ENCODE results near the gene PRTFDC1.
"Not testable (repeated sequence)": the region's sequence is repeated elsewhere in the genome, so short reads cannot be mapped to it uniquely, and the experiment has no call there.

Gene PRTFDC1

GRCh38 chr10:24930427-24930826 is 22.0 kb downstream of the PRTFDC1 start:
- DNase-seq (ENCODE audit: low read depth, low spot score) = no peak

- no peak for DNase-seq (ENCODE audit: low read depth, low spot score)
These were observed 22.5 kb downstream of the PRTFDC1 start for GRCh38 chr10:24929904-24930303.

DNA sequence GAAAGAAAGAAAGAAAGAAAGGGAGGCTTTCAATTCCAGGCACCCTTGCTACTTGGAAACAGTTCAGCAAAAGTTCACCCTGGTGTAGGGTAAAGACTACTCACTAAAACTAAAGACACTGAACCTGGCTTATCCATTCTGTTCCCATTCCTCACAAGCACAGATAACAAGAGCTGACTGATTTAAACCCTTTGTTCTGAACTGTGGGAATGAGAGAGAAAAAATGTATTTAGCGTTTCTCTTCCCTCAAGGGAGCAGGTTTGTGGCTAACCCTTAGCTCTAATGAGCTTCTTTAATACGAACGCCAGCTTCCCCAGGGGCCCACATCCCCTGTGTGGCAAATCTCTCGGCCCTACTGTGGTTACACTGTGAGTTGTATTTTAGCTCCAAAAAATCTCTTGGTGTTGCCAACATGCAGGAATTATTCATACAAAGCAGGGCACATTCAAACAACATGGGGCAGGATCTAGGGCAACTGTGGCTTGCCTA is 23.3 kb downstream of the PRTFDC1 start:
- DNase-seq (ENCODE audit: low read depth, low spot score) = no peak

DNA sequence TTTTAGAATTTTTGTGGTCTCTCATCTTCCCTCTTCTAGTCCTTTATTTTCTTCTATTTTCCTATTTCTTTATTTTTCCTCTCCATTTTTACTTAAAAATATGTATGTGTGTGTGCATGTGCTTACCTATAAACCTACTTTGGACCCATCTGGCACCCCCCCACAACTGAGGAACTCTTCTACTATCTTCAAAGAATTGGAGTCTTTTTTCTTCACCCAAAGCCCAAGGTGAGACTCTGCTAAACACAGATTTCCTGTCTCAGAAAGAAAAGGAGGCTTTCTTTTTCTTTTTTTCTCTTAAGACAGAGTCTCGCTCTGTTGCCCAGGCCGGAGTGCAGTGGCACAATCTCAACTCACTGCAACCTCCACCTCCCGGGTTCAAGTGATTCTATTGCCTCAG is 24.2 kb downstream of the PRTFDC1 start:
- no peak for DNase-seq (ENCODE audit: low read depth, low spot score)

DNA sequence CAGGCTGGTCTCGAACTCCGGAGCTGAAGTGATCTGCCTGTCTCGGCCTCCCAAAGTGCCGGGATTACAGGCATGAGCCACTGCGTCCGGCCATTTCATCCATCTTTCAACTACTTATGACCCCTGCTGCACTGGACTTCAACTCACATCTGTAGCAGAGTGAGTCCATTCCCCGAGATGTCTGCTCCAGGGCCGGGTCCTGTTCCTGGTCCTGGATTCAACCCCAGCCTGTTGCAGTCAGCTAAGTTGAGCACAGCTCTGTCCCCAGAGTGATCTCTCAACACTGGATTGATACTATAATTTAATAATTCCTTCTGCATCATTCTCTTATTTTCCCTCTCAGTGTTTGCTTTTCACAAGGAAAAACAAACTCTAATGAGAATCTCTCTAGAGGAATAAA is 25.8 kb downstream of the PRTFDC1 start:
- no peak for DNase-seq (ENCODE audit: low read depth, low spot score)

DNA sequence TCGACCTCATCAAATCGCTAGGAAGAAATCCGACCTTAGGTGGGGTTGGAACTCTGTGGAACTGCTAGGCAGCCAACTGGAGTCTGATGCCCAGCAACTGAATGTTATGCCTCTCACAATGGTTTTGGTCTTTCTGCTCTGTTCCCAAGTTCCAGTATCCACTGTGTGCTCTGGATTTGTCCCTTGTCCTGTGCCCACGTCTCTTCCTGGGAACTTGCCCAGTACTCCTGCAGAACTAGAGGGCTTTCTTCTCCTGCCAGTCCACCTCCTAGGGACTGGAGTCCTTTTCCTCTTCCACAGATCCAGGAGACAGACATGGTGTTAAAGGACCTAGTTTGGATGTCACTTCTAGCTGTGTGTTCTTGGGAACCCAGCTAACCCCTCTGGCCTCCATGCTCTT is 26.6 kb downstream of the PRTFDC1 start:
- no peak for DNase-seq (ENCODE audit: low read depth, low spot score)

DNA sequence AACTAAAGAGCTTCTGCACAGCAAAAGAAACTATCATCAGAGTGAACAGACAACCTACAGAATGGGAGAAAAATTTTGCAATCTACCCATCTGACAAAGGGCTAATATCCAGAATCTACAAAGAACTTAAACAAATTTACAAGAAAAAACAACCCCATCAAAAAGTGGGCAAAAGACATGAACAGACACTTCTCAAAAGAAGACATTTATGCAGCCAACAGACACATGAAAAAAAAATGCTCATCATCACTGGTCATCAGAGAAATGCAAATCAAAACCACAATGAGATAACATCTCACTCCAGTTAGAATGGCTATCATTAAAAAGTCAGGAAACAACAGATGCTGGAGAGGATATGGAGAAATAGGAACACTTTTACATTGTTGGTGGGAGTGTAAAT is 27.9 kb downstream of the PRTFDC1 start:
- not testable (repeated sequence) for DNase-seq (ENCODE audit: low read depth, low spot score)

DNA sequence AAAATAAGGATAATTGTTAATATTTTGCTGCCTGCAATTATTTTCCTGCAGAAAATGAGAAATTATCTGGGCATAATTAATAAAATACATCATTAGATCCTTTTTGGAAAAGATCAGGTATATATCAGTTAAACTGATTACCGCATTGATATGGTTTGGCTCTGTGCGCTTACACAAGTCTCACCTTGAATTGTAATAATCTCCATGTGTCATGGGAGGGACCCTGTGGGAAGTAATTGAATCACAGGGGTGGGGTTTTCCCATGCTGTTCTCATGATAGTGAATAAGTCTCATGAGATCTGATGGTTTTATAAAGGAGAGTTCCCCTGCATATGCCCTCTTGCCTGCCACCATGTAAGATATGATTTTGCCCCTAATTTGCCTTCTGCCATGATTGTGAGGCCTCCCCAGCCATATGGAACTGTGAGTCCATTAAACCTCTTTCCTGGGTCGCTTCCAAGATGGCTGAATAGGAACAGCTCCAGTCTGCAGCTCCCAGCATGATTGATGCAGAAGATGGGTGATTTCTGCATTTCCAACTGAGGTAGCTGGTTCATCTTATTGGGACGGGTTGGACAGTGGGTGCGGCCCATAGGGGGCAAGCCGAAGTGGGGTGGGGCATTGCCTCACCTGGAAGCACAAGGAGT is 30.1 kb downstream of the PRTFDC1 start:
- DNase-seq (ENCODE audit: low read depth, low spot score) = not testable (repeated sequence)

GRCh38 chr10:24920907-24921881 is 31.2 kb downstream of the PRTFDC1 start:
- no peak for DNase-seq (ENCODE audit: low read depth, low spot score)

DNA sequence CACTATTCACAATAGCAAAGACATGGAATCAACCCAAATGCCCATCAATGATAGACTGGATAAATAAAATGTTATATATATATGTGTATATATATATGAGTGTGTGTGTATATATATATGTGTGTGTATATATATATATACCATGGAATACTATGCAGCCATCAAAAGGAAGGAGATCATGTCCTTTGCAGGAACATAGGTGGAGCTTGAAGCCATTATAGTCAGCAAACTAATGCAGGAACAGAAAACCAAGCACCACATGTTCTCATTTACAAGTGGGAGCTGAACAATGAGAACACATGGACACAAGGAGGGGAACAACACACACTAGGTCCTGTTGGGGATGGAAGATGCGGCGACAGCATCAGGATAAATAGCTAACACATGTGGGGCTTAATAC is 32.2 kb downstream of the PRTFDC1 start:
- DNase-seq (ENCODE audit: low read depth, low spot score) = not testable (repeated sequence)

- DNase-seq (ENCODE audit: low read depth, low spot score) = not testable (repeated sequence)
These were observed 32.8 kb downstream of the PRTFDC1 start for GRCh38 chr10:24919629-24920028.

- DNase-seq (ENCODE audit: low read depth, low spot score) = no peak
These were observed 34.4 kb downstream of the PRTFDC1 start for GRCh38 chr10:24917979-24918378.

GRCh38 chr10:24917493-24917892 is 34.9 kb downstream of the PRTFDC1 start:
- no peak for DNase-seq (ENCODE audit: low read depth, low spot score)

GRCh38 chr10:24916365-24916764 is 36.0 kb downstream of the PRTFDC1 start:
- no peak for DNase-seq (ENCODE audit: low read depth, low spot score)

GRCh38 chr10:24915304-24915703 is 37.1 kb downstream of the PRTFDC1 start:
- no peak for DNase-seq (ENCODE audit: low read depth, low spot score)

DNA sequence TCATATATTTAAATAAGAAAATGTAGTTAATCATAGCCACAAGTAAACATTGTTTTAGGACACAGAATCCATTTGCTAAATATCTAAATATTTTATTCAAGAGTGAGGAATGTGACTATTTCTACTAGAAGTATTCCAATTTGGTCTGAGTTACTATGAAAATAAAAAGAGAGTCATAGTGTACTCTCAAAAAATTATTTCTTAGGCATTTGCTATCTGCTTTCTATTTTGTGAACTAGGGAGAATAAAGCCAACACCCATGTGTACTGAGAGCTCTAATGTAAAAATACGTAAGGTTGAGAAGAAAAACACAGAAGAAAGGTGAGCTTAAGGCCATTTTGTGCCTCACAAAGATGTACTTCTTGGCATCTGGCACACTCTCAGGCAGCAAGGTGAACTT is 38.3 kb downstream of the PRTFDC1 start:
- no peak for DNase-seq (ENCODE audit: low read depth, low spot score)

GRCh38 chr10:24912215-24912614 is 40.2 kb downstream of the PRTFDC1 start:
- DNase-seq (ENCODE audit: low read depth, low spot score) = no peak

- no peak for DNase-seq (ENCODE audit: low read depth, low spot score)
These were observed 41.4 kb downstream of the PRTFDC1 start for GRCh38 chr10:24911029-24911428.

DNA sequence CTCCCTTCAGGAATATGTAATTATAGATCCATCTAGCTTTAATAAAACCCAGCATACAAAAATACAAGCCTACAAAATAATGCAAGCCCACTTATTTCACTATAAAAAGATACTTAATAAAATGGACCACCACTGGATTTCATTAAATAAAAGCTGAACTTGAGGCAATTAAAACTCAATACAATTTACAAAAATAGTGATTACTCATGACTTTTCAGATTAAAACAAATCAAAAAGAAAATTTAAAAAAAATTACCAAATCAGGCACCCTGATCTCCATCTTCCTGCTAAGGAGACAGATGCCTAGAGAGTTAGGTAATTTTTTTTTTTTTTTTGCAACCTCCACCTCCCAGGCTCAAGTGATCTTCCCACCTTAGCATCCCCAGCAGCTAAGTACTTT is 41.8 kb downstream of the PRTFDC1 start:
- DNase-seq (ENCODE audit: low read depth, low spot score) = no peak

GRCh38 chr10:24908793-24909423 is 43.5 kb downstream of the PRTFDC1 start:
- DNase-seq (ENCODE audit: low read depth, low spot score) = no peak

- no peak for DNase-seq (ENCODE audit: low read depth, low spot score)
These were observed 44.5 kb downstream of the PRTFDC1 start for GRCh38 chr10:24907956-24908355.

DNA sequence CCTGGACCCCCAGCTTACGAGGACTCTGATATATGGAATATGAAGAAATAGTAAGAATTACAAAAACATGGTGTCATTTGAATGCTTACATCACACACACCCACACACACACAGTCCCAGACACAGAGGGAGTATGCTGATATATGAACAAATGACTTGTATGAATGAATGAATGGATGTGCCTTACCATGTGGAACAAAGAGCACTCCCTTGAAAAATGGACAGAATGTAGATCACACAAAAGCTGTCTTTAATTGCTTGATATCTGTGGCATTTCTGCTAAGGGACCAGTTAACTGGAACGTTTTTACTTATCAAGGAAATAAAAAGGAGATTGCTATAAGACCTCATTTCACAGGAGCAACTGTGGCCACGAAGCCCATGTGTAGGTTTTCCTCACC is 46.0 kb downstream of the PRTFDC1 start:
- no peak for DNase-seq (ENCODE audit: low read depth, low spot score)
